Measurements from ENCODE around the gene CDCP2. TPM values are rescaled to one million over a fixed set of nuclear protein-coding genes. Genes with fewer than 3 reads are reported as not detected.

CDCP2 gene
- polyA plus RNA-seq, 2 of the 4 experiments (the other 2 are of a cell fraction): not detected

DNA sequence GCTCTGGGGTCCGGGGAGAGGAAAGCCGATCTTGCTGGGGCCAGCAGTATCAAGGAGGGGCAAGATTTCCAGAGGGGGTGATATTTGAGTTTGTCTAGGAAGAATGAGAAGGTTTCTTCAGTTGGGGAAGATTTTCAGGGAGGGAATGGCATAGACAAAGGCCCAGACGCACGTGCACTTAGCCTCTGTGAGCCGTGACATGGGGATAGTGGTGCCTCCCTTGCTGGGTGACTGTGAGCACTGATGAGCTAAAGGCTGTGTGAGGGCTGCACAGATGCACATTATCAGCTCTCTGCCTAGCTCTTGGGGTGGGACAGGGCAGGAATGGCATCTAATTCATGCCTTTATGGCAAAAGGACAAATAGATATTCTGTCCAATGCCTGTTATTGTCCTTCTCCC is 1.8 kb downstream of the CDCP2 start:
- ATAC-seq: no peak
- H3K4me2 ChIP-seq: no peak overlapping the region
- 0 out of 3 replicates have a peak, but pooled peaks cover 7% of the 10 kb centered on the region for H3K4me1 ChIP-seq
- ChIA-PET CTCF (interaction anchor here (1.5 kb wide), 1 partner anchor 255 kb away, joined by 3 read pairs; the partner anchor contains the start of gene SSBP3), POLR2A (no interaction called here)
- WGBS (ENCODE audit: missing lambda C conversion rate): 90% methylated on average over 5 of the region's 5 CpGs
- no peak overlapping the region for H3K4me3 ChIP-seq
- no peak for FAIRE-seq
- no peak overlapping the region for H3K27ac ChIP-seq
- no peak for TF ChIP-seq CEBPB (IDR thresholded peaks at IDR 0.05)
- TF ChIP-seq, protein P1, sequence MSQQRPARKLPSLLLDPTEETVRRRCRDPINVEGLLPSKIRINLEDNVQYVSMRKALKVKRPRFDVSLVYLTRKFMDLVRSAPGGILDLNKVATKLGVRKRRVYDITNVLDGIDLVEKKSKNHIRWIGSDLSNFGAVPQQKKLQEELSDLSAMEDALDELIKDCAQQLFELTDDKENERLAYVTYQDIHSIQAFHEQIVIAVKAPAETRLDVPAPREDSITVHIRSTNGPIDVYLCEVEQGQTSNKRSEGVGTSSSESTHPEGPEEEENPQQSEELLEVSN (IDR thresholded peaks at IDR 0.05; ENCODE audit: borderline replicate concordance, low read depth): no peak
- no peak for TF ChIP-seq EP300 (IDR thresholded peaks at IDR 0.05)
- TF ChIP-seq PHF8 (IDR thresholded peaks at IDR 0.05; ENCODE audit: borderline replicate concordance, low read depth): no peak
- no peak for TF ChIP-seq HOXB13 (CRISPR knock-in tag; IDR thresholded peaks at IDR 0.05; ENCODE audit: low read depth)
- TF ChIP-seq CBX2 (IDR thresholded peaks at IDR 0.05; ENCODE audit: borderline replicate concordance, low read depth): no peak
- TF ChIP-seq, protein P2, sequence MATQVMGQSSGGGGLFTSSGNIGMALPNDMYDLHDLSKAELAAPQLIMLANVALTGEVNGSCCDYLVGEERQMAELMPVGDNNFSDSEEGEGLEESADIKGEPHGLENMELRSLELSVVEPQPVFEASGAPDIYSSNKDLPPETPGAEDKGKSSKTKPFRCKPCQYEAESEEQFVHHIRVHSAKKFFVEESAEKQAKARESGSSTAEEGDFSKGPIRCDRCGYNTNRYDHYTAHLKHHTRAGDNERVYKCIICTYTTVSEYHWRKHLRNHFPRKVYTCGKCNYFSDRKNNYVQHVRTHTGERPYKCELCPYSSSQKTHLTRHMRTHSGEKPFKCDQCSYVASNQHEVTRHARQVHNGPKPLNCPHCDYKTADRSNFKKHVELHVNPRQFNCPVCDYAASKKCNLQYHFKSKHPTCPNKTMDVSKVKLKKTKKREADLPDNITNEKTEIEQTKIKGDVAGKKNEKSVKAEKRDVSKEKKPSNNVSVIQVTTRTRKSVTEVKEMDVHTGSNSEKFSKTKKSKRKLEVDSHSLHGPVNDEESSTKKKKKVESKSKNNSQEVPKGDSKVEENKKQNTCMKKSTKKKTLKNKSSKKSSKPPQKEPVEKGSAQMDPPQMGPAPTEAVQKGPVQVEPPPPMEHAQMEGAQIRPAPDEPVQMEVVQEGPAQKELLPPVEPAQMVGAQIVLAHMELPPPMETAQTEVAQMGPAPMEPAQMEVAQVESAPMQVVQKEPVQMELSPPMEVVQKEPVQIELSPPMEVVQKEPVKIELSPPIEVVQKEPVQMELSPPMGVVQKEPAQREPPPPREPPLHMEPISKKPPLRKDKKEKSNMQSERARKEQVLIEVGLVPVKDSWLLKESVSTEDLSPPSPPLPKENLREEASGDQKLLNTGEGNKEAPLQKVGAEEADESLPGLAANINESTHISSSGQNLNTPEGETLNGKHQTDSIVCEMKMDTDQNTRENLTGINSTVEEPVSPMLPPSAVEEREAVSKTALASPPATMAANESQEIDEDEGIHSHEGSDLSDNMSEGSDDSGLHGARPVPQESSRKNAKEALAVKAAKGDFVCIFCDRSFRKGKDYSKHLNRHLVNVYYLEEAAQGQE (IDR thresholded peaks at IDR 0.05): no peak
- TF ChIP-seq ZFP36 (IDR thresholded peaks at IDR 0.05; ENCODE audit: borderline replicate concordance, partially characterized antibody): no peak
- TF ChIP-seq KDM5A (IDR thresholded peaks at IDR 0.05): no peak
- TF ChIP-seq, protein P3, sequence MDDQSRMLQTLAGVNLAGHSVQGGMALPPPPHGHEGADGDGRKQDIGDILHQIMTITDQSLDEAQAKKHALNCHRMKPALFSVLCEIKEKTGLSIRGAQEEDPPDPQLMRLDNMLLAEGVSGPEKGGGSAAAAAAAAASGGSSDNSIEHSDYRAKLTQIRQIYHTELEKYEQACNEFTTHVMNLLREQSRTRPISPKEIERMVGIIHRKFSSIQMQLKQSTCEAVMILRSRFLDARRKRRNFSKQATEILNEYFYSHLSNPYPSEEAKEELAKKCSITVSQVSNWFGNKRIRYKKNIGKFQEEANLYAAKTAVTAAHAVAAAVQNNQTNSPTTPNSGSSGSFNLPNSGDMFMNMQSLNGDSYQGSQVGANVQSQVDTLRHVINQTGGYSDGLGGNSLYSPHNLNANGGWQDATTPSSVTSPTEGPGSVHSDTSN (IDR thresholded peaks at IDR 0.05): no peak
- TF ChIP-seq, protein P4, sequence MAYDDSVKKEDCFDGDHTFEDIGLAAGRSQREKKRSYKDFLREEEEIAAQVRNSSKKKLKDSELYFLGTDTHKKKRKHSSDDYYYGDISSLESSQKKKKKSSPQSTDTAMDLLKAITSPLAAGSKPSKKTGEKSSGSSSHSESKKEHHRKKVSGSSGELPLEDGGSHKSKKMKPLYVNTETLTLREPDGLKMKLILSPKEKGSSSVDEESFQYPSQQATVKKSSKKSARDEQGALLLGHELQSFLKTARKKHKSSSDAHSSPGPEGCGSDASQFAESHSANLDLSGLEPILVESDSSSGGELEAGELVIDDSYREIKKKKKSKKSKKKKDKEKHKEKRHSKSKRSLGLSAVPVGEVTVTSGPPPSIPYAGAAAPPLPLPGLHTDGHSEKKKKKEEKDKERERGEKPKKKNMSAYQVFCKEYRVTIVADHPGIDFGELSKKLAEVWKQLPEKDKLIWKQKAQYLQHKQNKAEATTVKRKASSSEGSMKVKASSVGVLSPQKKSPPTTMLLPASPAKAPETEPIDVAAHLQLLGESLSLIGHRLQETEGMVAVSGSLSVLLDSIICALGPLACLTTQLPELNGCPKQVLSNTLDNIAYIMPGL (CRISPR knock-in tag; IDR thresholded peaks at IDR 0.05; ENCODE audit: borderline replicate concordance): no peak
- no peak for TF ChIP-seq RAD21 (conservative IDR thresholded peaks at IDR 0.05 in 1 of 2, IDR thresholded peaks at IDR 0.05 in 1 of 2)
- no peak for TF ChIP-seq NFE2L2 (conservative IDR thresholded peaks at IDR 0.05; ENCODE audit: low read length)
- TF ChIP-seq ZSCAN20 (CRISPR knock-in tag; IDR thresholded peaks at IDR 0.05): no peak
- TF ChIP-seq RARB (CRISPR knock-in tag; IDR thresholded peaks at IDR 0.05): no peak
- TF ChIP-seq GATA3 (IDR thresholded peaks at IDR 0.05; ENCODE audit: borderline replicate concordance): no peak
- TF ChIP-seq TFCP2L1 (CRISPR knock-in tag; IDR thresholded peaks at IDR 0.05): no peak
- H3K9me3 ChIP-seq: no peaks in the 10 kb centered on the region
- no peak for DNase-seq (ENCODE audit: low read depth in 1 of 2, low spot score in 1 of 2)

DNA sequence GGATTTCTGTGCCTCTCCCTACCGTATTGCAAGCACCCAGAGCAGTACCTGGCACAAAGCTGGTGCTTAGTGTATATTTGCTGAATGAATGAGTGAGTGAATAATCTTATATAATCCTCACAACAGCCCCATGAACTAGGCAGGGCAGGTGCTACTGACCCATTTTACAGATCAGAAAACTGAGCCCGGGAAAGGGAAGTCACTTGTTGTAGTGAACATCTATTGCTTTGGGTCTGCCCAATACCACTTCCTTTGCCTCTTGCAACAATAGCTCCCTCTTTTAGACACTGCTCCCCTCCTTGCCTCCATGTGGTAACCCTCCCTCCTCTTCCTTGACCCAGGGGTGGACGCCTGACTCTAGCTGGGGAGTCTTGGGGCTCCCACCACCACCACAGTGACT is 3.1 kb downstream of the CDCP2 start:
- ATAC-seq: no peak
- H3K4me3 ChIP-seq: no peak overlapping the region
- FAIRE-seq: no peak
- no peak for DNase-seq (ENCODE audit: low read depth in 1 of 2, low spot score in 1 of 2)
- TF ChIP-seq, protein P5, sequence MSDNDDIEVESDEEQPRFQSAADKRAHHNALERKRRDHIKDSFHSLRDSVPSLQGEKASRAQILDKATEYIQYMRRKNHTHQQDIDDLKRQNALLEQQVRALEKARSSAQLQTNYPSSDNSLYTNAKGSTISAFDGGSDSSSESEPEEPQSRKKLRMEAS (IDR thresholded peaks at IDR 0.05): no peak
- TF ChIP-seq CBX8 (IDR thresholded peaks at IDR 0.05) (no peak), TFCP2L1 (CRISPR knock-in tag; IDR thresholded peaks at IDR 0.05) (no peak), EHMT2 (IDR thresholded peaks at IDR 0.05; ENCODE audit: low read depth) (no peak)
- POLR2A ChIA-PET: no interaction called here
- 92% methylated on average over 3 of the region's 3 CpGs for WGBS (ENCODE audit: missing lambda C conversion rate)
- H3K9me3 ChIP-seq: no peaks in the 10 kb centered on the region
- H3K27ac ChIP-seq: no peak overlapping the region
- CTCF ChIA-PET: no interaction called here
- no peak overlapping the region for H3K4me2 ChIP-seq
- H3K4me1 ChIP-seq: 0 out of 3 replicates have a peak, but pooled peaks cover 7% of the 10 kb centered on the region

Data from A549 (cell line).